ENCODE data around the gene NFIL3. TPM values are rescaled to one million over a fixed set of nuclear protein-coding genes. Genes with fewer than 3 reads are reported as not detected.
"Not testable (repeated sequence)": the region's sequence is repeated elsewhere in the genome, so short reads cannot be mapped to it uniquely, and the experiment has no call there.

Gene NFIL3
- total RNA-seq, 2 donors from 2014 or later, result 28.7 to 33.5 TPM

GRCh38 chr9:91382298-91382697 is 41.3 kb downstream of the NFIL3 start:
- WGBS, result 86% methylated on average over 4 of the region's 4 CpGs
- no peak for DNase-seq (ENCODE audit: low spot score)
- intact Hi-C loops (cut with DNase I), result no loop called here
- H3K27me3 ChIP-seq (replicated peaks; ENCODE audit: insufficient read depth), result no peaks in the 10 kb centered on the region
- H3K4me3 ChIP-seq, result no peak overlapping the region
- no peak overlapping the region for H3K27ac ChIP-seq
- no peaks in the 10 kb centered on the region for H3K36me3 ChIP-seq
- TF ChIP-seq POLR2A (IDR thresholded peaks at IDR 0.05) (no peak), POLR2AphosphoS5 (IDR thresholded peaks at IDR 0.05) (no peak)
- H3K9me3 ChIP-seq, result no peaks in the 10 kb centered on the region
- no peaks in the 10 kb centered on the region for H3K4me1 ChIP-seq (replicated peaks)

DNA sequence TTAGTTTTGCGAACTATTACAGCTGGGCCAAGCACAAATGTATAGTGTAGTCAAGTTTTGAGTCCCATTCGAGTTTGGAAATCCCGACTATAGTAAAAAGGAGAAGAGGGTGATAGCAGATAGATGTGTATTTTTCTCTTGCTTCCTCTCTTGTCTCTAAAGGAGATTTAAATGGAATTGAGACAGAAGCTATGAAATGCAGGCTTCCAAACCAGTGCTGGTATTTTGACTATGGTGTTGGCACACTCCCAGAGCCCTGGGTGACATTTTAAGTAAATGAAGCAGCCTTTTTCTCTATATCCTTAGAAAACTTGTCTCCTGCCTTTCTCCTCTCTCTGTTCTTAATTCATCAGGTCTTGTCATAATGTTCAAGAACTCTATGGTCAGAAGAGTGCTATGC is 44.2 kb downstream of the NFIL3 start:
- intact Hi-C loops (cut with DNase I), result no loop called here
- no peak overlapping the region for H3K4me3 ChIP-seq
- H3K4me1 ChIP-seq (replicated peaks), result no peaks in the 10 kb centered on the region
- H3K27me3 ChIP-seq (replicated peaks; ENCODE audit: insufficient read depth), result no peaks in the 10 kb centered on the region
- H3K27ac ChIP-seq, result no peak overlapping the region
- no peak for DNase-seq (ENCODE audit: low spot score)
- TF ChIP-seq, protein P1, sequence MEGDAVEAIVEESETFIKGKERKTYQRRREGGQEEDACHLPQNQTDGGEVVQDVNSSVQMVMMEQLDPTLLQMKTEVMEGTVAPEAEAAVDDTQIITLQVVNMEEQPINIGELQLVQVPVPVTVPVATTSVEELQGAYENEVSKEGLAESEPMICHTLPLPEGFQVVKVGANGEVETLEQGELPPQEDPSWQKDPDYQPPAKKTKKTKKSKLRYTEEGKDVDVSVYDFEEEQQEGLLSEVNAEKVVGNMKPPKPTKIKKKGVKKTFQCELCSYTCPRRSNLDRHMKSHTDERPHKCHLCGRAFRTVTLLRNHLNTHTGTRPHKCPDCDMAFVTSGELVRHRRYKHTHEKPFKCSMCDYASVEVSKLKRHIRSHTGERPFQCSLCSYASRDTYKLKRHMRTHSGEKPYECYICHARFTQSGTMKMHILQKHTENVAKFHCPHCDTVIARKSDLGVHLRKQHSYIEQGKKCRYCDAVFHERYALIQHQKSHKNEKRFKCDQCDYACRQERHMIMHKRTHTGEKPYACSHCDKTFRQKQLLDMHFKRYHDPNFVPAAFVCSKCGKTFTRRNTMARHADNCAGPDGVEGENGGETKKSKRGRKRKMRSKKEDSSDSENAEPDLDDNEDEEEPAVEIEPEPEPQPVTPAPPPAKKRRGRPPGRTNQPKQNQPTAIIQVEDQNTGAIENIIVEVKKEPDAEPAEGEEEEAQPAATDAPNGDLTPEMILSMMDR (IDR thresholded peaks at IDR 0.05), result no peak
- no peak for TF ChIP-seq POLR2AphosphoS5 (IDR thresholded peaks at IDR 0.05)
- no peak for TF ChIP-seq POLR2A (IDR thresholded peaks at IDR 0.05)
- 72% methylated on average over 3 of the region's 3 CpGs for WGBS
- no peaks in the 10 kb centered on the region for H3K9me3 ChIP-seq
- no peaks in the 10 kb centered on the region for H3K36me3 ChIP-seq

DNA sequence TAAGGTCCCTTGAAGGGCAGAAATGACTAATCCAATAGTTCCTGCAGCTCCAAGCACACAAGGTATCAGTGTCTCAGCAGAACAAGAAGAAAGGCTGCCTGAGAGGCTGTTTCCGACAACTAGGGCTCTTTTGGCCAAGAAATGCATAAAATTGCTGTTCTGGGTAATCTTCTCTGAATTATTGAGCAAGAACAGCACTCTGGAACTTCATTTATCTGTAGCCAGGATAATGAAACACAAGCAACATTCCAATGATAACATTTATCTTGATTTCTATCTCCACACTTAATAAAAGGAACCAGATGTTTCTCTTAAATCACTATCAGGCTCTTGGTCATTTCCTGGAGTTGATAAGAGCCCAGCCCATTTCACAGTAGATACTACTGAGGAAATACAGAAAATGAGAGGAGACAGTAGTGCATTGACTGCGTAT is 44.9 kb downstream of the NFIL3 start:
- WGBS, result 74% methylated on average over 2 of the region's 2 CpGs
- intact Hi-C loops (cut with DNase I), result no loop called here
- no peak for DNase-seq (ENCODE audit: low spot score)
- TF ChIP-seq POLR2AphosphoS5 (IDR thresholded peaks at IDR 0.05) (no peak), POLR2A (IDR thresholded peaks at IDR 0.05) (no peak)
- TF ChIP-seq, protein P1 (IDR thresholded peaks at IDR 0.05), result no peak
- no peak overlapping the region for H3K27ac ChIP-seq
- H3K27me3 ChIP-seq (replicated peaks; ENCODE audit: insufficient read depth), result no peaks in the 10 kb centered on the region
- no peaks in the 10 kb centered on the region for H3K4me1 ChIP-seq (replicated peaks)
- no peaks in the 10 kb centered on the region for H3K9me3 ChIP-seq
- H3K36me3 ChIP-seq, result no peaks in the 10 kb centered on the region
- no peak overlapping the region for H3K4me3 ChIP-seq

GRCh38 chr9:91378054-91378453 is 45.6 kb downstream of the NFIL3 start:
- WGBS, result 94% methylated on average over 3 of the region's 3 CpGs
- H3K4me1 ChIP-seq (replicated peaks); H3K27ac ChIP-seq; DNase-seq (ENCODE audit: low spot score); H3K9me3 ChIP-seq; H3K27me3 ChIP-seq (replicated peaks; ENCODE audit: insufficient read depth); H3K4me3 ChIP-seq; H3K36me3 ChIP-seq; intact Hi-C loops (cut with DNase I): not testable (repeated sequence)

DNA sequence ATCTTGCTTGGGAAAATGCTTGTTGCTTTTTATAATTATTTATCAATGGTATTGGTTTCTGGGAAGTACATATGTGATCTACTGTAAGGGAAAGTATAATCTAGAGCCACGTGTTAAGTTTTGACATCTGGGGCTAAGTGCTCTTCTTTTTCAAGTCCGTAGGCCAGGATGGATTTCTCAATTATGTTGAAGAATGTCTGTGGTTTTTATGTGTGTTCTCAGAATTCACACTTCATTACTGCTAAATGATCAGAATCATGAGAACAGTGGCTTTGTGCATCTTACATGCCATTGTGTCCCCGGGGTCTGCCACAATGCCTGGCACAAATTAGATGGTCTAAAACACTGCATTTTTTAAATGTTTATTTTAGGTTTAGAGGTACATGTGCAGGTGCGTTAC is 47.4 kb downstream of the NFIL3 start:
- intact Hi-C loops (cut with DNase I), result no loop called here
- no peak overlapping the region for H3K4me3 ChIP-seq
- H3K4me1 ChIP-seq (replicated peaks), result no peaks in the 10 kb centered on the region
- no peak for DNase-seq (ENCODE audit: low spot score)
- no peak overlapping the region for H3K27ac ChIP-seq
- WGBS, result 68% methylated on average over 4 of the region's 4 CpGs
- H3K27me3 ChIP-seq (replicated peaks; ENCODE audit: insufficient read depth), result no peaks in the 10 kb centered on the region
- H3K9me3 ChIP-seq, result no peaks in the 10 kb centered on the region
- TF ChIP-seq POLR2AphosphoS5 (IDR thresholded peaks at IDR 0.05) (no peak), POLR2A (IDR thresholded peaks at IDR 0.05) (no peak)
- TF ChIP-seq, protein P1 (IDR thresholded peaks at IDR 0.05), result no peak
- H3K36me3 ChIP-seq, result no peaks in the 10 kb centered on the region

- Histone ChIP-seq H3K4me3 (no peak overlapping the region), H3K27ac (no peak overlapping the region), H3K27me3 (replicated peaks; ENCODE audit: insufficient read depth) (no peaks in the 10 kb centered on the region), H3K36me3 (no peaks in the 10 kb centered on the region), H3K9me3 (no peaks in the 10 kb centered on the region), H3K4me1 (replicated peaks) (no peaks in the 10 kb centered on the region)
- TF ChIP-seq POLR2A (IDR thresholded peaks at IDR 0.05) (no peak), POLR2AphosphoS5 (IDR thresholded peaks at IDR 0.05) (no peak)
- TF ChIP-seq, protein P1 (IDR thresholded peaks at IDR 0.05), result no peak
- WGBS, result 23% methylated on average over 3 of the region's 3 CpGs
- DNase-seq (ENCODE audit: low spot score), result no peak
- intact Hi-C loops (cut with DNase I), result no loop called here
Measured at GRCh38 chr9:91374939-91375338, 48.7 kb downstream of the NFIL3 start.
